Esophagus muscularis mucosa (tissue), 4 donors: ENCODE measurements around the gene FHL3. TPM values are rescaled to one million over a fixed set of nuclear protein-coding genes. Genes with fewer than 3 reads are reported as not detected.
A peak's percentile ranks its signal among the peaks of the same experiment; 100 is the strongest.

ENCODE experiments used
- DNase-seq: peaks from one replicate; pipeline ENCODE4 v3.0.0-alpha.2; 2017; ENCODE audit errors: extremely low spot score
- H3K27ac ChIP-seq, 4 donors: fragments of 200-600 bp; sonication (generic); replicated peaks in 1 of 4; 1 replicate in 3 of 4; 2 replicates in 1 of 4; pipeline ENCODE4 v1.5.1; 2016 to 2019; ENCODE audit warnings: mild to moderate bottlenecking in 1 of 4
- H3K27me3 ChIP-seq, 4 donors: fragments of 200-600 bp; sonication (generic); one replicate each; pipeline versions ENCODE4 v1.5.1 to v1.6.0; 2016 to 2019
- H3K36me3 ChIP-seq, 4 donors: fragments of 200-600 bp; sonication (generic); one replicate each; pipeline ENCODE4 v1.5.1; 2016 to 2019
- H3K4me1 ChIP-seq, 4 donors: fragments of 200-600 bp; sonication (generic); one replicate each; pipeline ENCODE4 v1.5.1; 2016 to 2019
- H3K4me3 ChIP-seq, 4 donors: fragments of 200-600 bp; sonication (generic); 1 replicate in 2 of 4; 2 replicates in 2 of 4; pipeline ENCODE4 v1.5.1; 2016 to 2019; ENCODE audit warnings: mild to moderate bottlenecking in 4 of 4, moderate library complexity in 1 of 4
- H3K9me3 ChIP-seq, 4 donors: fragments of 200-600 bp; sonication (generic); 1 replicate in 3 of 4; 2 replicates in 1 of 4; pipeline ENCODE4 v1.5.1; 2016 to 2019
- EP300 ChIP-seq: sonication (generic); formaldehyde crosslinking; IDR thresholded peaks from one replicate; pipeline ENCODE4 v1.6.1; 2017; ENCODE audit warnings: antibody characterized with exemption
- POLR2A ChIP-seq: fragments of 450-650 bp; IDR thresholded peaks from one replicate; pipeline ENCODE4 v1.6.1; 2017; ENCODE audit warnings: antibody characterized with exemption, moderate library complexity, mild to moderate bottlenecking, low read depth
- POLR2AphosphoS5 ChIP-seq, 2 donors: sonication (generic); formaldehyde crosslinking; IDR thresholded peaks; one replicate each; pipeline ENCODE4 v1.6.1; 2017; ENCODE audit warnings: antibody characterized with exemption in 2 of 2
- WGBS: methylation state at CpG from one replicate; pipeline ENCODE4 v1.1.5; 2018; 5-methylcytosine and 5-hydroxymethylcytosine counted together
- intact Hi-C: fragments of 100-400 bp; cut with DNase I; formaldehyde crosslinking; loops from one replicate; pipeline ENCODE4 v1.15.1; 2023
- total RNA-seq, 4 donors: library from RNA; depleted of rRNA; stranded (reverse); fragments of >200 nt; gene quantifications; one replicate each; pipeline versions ENCODE4 v1.1.0 to v1.2.1, GENCODE V29; 2016
- TF ChIP-seq, protein P1 (sequence below), 3 experiments: fragments of 200-600 bp in 2 of 3; fragments of 450-650 bp in 1 of 3; sonication (generic) in 2 of 3; IDR thresholded peaks; one replicate each; pipeline ENCODE4 v1.5.1; 2017 to 2019; ENCODE audit warnings: antibody characterized with exemption in 3 of 3, mild to moderate bottlenecking in 2 of 3, moderate library complexity in 1 of 3

Gene FHL3
- total RNA-seq, 4 donors from 2014 or later = 38.3 to 76.9 (median 52.9) TPM

- no peaks in the 10 kb centered on the region for H3K9me3 ChIP-seq
- intact Hi-C loops = loop anchor here (10.0 kb wide), 1 partner anchor 805 kb away; no protein-coding TSS in a partner anchor
- H3K36me3 ChIP-seq = peaks cover 12 to 26% (median 25%) of the 10 kb centered on the region in 4 donors
- peaks cover 0 to 3% (median 0%) of the 10 kb centered on the region in 4 donors for H3K27me3 ChIP-seq
- H3K4me1 ChIP-seq = peaks cover 27 to 32% (median 28%) of the 10 kb centered on the region in 4 donors
- WGBS = 9% methylated on average over 10 of the region's 12 CpGs
- TF ChIP-seq POLR2AphosphoS5 (IDR thresholded peaks at IDR 0.05) (peak in 1 of 2 donors; percentile 1), EP300 (no peak), POLR2A (no peak)
- peak overlapping the region; percentile 2 to 20 (median 10) for H3K4me3 ChIP-seq
- no peak for DNase-seq
- H3K27ac ChIP-seq = peak overlapping the region in 2 of 4 donors; percentile 3 to 32
Observed at GRCh38 chr1:38029685-38030511, 24.6 kb upstream of the FHL3 start.

DNA sequence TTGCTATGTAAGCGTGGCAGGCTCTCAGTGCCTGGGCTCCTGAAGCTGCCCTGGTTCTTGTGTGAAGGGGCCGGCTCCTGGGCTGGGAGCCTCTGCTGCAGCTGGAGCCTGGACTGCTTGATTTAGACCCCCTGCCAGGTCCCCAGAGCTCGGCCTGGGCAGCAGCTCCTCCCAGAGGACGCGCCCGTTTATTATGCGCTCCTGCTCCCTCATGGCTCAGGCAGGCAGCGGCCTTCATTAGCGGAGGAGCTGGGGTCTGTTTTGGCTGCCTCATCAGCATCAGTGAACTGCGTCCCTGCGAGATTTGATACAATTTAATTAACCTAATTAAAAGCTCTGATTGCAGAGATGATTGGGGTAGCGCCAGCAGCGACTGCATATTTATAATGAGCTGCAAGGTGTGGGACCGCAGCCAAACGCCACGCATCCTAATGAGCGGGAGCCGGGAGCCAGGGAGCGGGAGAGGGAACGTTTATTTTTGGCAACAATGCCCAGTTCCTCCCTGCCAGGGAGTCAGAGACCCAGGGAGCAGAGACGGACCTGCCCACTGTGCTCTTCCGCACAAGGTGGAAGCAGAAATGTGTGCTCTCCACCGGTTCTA lies 23.9 kb upstream of the FHL3 start:
- no peaks in the 10 kb centered on the region for H3K9me3 ChIP-seq
- intact Hi-C loops = no loop called here
- no peak for DNase-seq
- H3K36me3 ChIP-seq = peaks cover 17 to 32% (median 31%) of the 10 kb centered on the region in 4 donors
- H3K4me1 ChIP-seq = peaks cover 27 to 32% (median 28%) of the 10 kb centered on the region in 4 donors
- WGBS = 18% methylated on average over 12 of the region's 23 CpGs
- no peaks in the 10 kb centered on the region for H3K27me3 ChIP-seq
- TF ChIP-seq POLR2A = no peak
- TF ChIP-seq POLR2AphosphoS5 (IDR thresholded peaks at IDR 0.05) = peak in 1 of 2 donors; percentile 12
- peak overlapping the region; percentile 2 to 20 (median 10) for H3K4me3 ChIP-seq
- H3K27ac ChIP-seq = peak overlapping the region in 2 of 4 donors; percentile 3 to 32

GRCh38 chr1:38028671-38029070 lies 23.4 kb upstream of the FHL3 start:
- intact Hi-C loops = no loop called here
- Histone ChIP-seq H3K4me3 (no peak overlapping the region), H3K9me3 (no peaks in the 10 kb centered on the region), H3K27ac (no peak overlapping the region), H3K27me3 (no peaks in the 10 kb centered on the region), H3K36me3 (peaks cover 22 to 37% (median 36%) of the 10 kb centered on the region in 4 donors), H3K4me1 (peaks cover 27 to 32% (median 28%) of the 10 kb centered on the region in 4 donors)
- no peak for DNase-seq
- 50% methylated on average over 1 of the region's 2 CpGs for WGBS
- TF ChIP-seq POLR2A = no peak
- no peak for TF ChIP-seq EP300
- TF ChIP-seq, protein P1, sequence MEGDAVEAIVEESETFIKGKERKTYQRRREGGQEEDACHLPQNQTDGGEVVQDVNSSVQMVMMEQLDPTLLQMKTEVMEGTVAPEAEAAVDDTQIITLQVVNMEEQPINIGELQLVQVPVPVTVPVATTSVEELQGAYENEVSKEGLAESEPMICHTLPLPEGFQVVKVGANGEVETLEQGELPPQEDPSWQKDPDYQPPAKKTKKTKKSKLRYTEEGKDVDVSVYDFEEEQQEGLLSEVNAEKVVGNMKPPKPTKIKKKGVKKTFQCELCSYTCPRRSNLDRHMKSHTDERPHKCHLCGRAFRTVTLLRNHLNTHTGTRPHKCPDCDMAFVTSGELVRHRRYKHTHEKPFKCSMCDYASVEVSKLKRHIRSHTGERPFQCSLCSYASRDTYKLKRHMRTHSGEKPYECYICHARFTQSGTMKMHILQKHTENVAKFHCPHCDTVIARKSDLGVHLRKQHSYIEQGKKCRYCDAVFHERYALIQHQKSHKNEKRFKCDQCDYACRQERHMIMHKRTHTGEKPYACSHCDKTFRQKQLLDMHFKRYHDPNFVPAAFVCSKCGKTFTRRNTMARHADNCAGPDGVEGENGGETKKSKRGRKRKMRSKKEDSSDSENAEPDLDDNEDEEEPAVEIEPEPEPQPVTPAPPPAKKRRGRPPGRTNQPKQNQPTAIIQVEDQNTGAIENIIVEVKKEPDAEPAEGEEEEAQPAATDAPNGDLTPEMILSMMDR (IDR thresholded peaks at IDR 0.05) = no peak
- TF ChIP-seq POLR2AphosphoS5 (IDR thresholded peaks at IDR 0.05) = no peak

DNA sequence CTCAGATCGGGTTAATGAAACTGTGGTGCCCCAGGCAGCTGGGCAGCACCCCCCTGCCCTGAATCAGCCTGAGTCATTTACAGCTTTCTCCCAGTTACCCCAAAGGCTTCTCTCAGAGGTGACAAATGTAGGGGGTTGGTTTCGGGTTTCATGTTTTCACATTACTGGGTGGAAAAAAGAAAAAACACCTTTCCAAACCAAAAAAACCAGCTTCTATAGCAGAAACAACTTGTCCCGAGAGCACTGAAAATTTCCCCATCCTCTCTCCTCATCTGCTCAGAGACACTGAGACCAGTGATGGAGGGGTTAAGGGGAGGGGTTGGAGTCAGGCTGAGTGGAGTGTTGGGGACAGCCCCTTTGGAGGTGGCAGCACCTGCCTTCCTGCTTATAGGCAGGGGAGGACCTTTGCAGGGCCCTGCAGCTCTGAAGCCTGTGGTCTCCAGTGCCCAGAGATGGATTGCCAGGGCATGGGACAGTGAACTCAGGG lies 22.8 kb upstream of the FHL3 start:
- intact Hi-C loops = no loop called here
- no peak for TF ChIP-seq POLR2AphosphoS5 (IDR thresholded peaks at IDR 0.05)
- TF ChIP-seq, protein P1 (IDR thresholded peaks at IDR 0.05) = no peak
- Histone ChIP-seq H3K27ac (no peak overlapping the region), H3K4me3 (no peak overlapping the region), H3K9me3 (no peaks in the 10 kb centered on the region), H3K27me3 (no peaks in the 10 kb centered on the region), H3K36me3 (peaks cover 26 to 42% (median 41%) of the 10 kb centered on the region in 4 donors), H3K4me1 (peaks cover 27 to 32% (median 28%) of the 10 kb centered on the region in 4 donors)
- 79% methylated on average over 3 of the region's 3 CpGs for WGBS
- no peak for DNase-seq

- H3K4me3 ChIP-seq = no peak overlapping the region
- H3K27me3 ChIP-seq = no peaks in the 10 kb centered on the region
- H3K36me3 ChIP-seq = peaks cover 33 to 49% (median 48%) of the 10 kb centered on the region in 4 donors
- intact Hi-C loops = no loop called here
- H3K9me3 ChIP-seq = no peaks in the 10 kb centered on the region
- peaks cover 27 to 32% (median 28%) of the 10 kb centered on the region in 4 donors for H3K4me1 ChIP-seq
- no peak for DNase-seq
- TF ChIP-seq, protein P1 (IDR thresholded peaks at IDR 0.05) = no peak
- no peak for TF ChIP-seq POLR2A
- 92% methylated on average over 16 of the region's 19 CpGs for WGBS
- H3K27ac ChIP-seq = no peak overlapping the region
Observed at GRCh38 chr1:38027201-38028104, 22.1 kb upstream of the FHL3 start.
